HEK293 (cell line): Measurements from ENCODE around the gene TAF1A.

Experiments used
- CTCF ChIP-seq: fragments of 450-650 bp; formaldehyde crosslinking; IDR thresholded peaks from 2 replicates; pipeline ENCODE4 v1.5.1; 2016; ENCODE audit warnings: missing biosample characterization, missing genetic modification characterization
- ZNF138 ChIP-seq: fragments of 450-650 bp; formaldehyde crosslinking; IDR thresholded peaks from 2 replicates; pipeline ENCODE4 v1.5.1; 2016; ENCODE audit warnings: missing biosample characterization, missing genetic modification characterization, borderline replicate concordance
- ZNF530 ChIP-seq: fragments of 450-650 bp; formaldehyde crosslinking; IDR thresholded peaks from 2 replicates; pipeline ENCODE4 v1.5.1; 2016; ENCODE audit warnings: low read depth, missing biosample characterization, missing genetic modification characterization

GRCh38 chr1:222623458-222623857 is 33.7 kb upstream of the TAF1A start:
- TF ChIP-seq ZNF530 (tag by site-specific recombination) (no peak), ZNF138 (no peak), CTCF (tag by site-specific recombination) (no peak)
